H9 (cell line): Measurements from ENCODE around the gene CREBRF. TPM values are rescaled to one million over a fixed set of nuclear protein-coding genes. Genes with fewer than 3 reads are reported as not detected.

Experiments used
- DNase-seq: peaks from one replicate; pipeline ENCODE4 v3.0.0-alpha.2; 2017
- H2AFZ ChIP-seq: one replicate; pipeline ENCODE4 v1.6.1; 2013; ENCODE audit warnings: mild to moderate bottlenecking, low read length, control low read depth, moderate library complexity
- H2AK5ac ChIP-seq: 2 replicates; pipeline ENCODE4 v1.6.1; 2013; ENCODE audit warnings: low read length, control low read depth, mixed read lengths; ENCODE audit not compliant: insufficient read length
- H2BK120ac ChIP-seq: one replicate; pipeline ENCODE4 v1.6.1; 2013; ENCODE audit warnings: low read depth, mild to moderate bottlenecking, low read length, control low read depth, inconsistent platforms; ENCODE audit not compliant: poor library complexity, severe bottlenecking
- H2BK12ac ChIP-seq: 2 replicates; pipeline ENCODE4 v1.6.1; 2013; ENCODE audit warnings: low read length, control low read depth, mixed read lengths, low read depth; ENCODE audit not compliant: insufficient read length
- H2BK15ac ChIP-seq: 2 replicates; pipeline ENCODE4 v1.6.1; 2013; ENCODE audit warnings: low read depth, low read length, control low read depth
- H2BK20ac ChIP-seq: one replicate; pipeline ENCODE4 v1.6.1; 2013; ENCODE audit warnings: low read depth, mild to moderate bottlenecking, low read length, control low read depth, inconsistent platforms; ENCODE audit not compliant: poor library complexity, severe bottlenecking
- H2BK5ac ChIP-seq: 2 replicates; pipeline ENCODE4 v1.6.1; 2013; ENCODE audit warnings: low read length, control low read depth, mixed read lengths; ENCODE audit not compliant: insufficient read length
- H3K14ac ChIP-seq: 2 replicates; pipeline ENCODE4 v1.6.1; 2013; ENCODE audit warnings: low read length, control low read depth; ENCODE audit not compliant: insufficient read depth
- H3K18ac ChIP-seq: 2 replicates; pipeline ENCODE4 v1.6.1; 2013; ENCODE audit warnings: low read depth, mild to moderate bottlenecking, mixed read lengths, low read length, control low read depth; ENCODE audit not compliant: insufficient read length
- H3K23ac ChIP-seq: 2 replicates; pipeline ENCODE4 v1.6.1; 2013; ENCODE audit warnings: low read length, control low read depth, mixed read lengths, low read depth; ENCODE audit not compliant: insufficient read length
- H3K23me2 ChIP-seq: 2 replicates; pipeline ENCODE4 v1.6.1; 2013; ENCODE audit warnings: low read depth, mild to moderate bottlenecking, mixed read lengths, low read length, control low read depth; ENCODE audit not compliant: insufficient read length, poor library complexity, severe bottlenecking
- H3K27ac ChIP-seq: 2 replicates; pipeline ENCODE4 v1.5.1; 2013; ENCODE audit warnings: low read length, control low read depth, mixed read lengths, low read depth; ENCODE audit not compliant: insufficient read length
- H3K27me3 ChIP-seq: 2 replicates; pipeline ENCODE4 v1.6.1; 2013; ENCODE audit warnings: low read length, control low read depth, inconsistent platforms; ENCODE audit not compliant: insufficient read depth
- H3K4ac ChIP-seq: 2 replicates; pipeline ENCODE4 v1.6.1; 2013; ENCODE audit warnings: low read depth, mild to moderate bottlenecking, control low read depth, inconsistent platforms, low read length, moderate library complexity
- H3K4me1 ChIP-seq: 2 replicates; pipeline ENCODE4 v1.6.1; 2013; ENCODE audit warnings: low read length, control low read depth, inconsistent platforms; ENCODE audit not compliant: insufficient read depth
- H3K4me2 ChIP-seq: 2 replicates; pipeline ENCODE4 v1.6.1; 2013; ENCODE audit warnings: low read length, control low read depth, mixed read lengths; ENCODE audit not compliant: insufficient read length, insufficient read depth
- H3K56ac ChIP-seq: 2 replicates; pipeline ENCODE4 v1.6.1; 2013; ENCODE audit warnings: low read depth, mild to moderate bottlenecking, mixed read lengths, low read length, control low read depth; ENCODE audit not compliant: insufficient read length
- H3K79me1 ChIP-seq: 2 replicates; pipeline ENCODE4 v1.6.1; 2013; ENCODE audit warnings: low read depth, mild to moderate bottlenecking, moderate library complexity, low read length, control low read depth, inconsistent platforms; ENCODE audit not compliant: insufficient read depth, poor library complexity, severe bottlenecking
- H3K79me2 ChIP-seq: 2 replicates; pipeline ENCODE4 v1.6.1; 2013; ENCODE audit warnings: low read length, control low read depth, inconsistent platforms; ENCODE audit not compliant: insufficient read depth
- H3K9ac ChIP-seq: 2 replicates; pipeline ENCODE4 v1.6.1; 2013; ENCODE audit warnings: low read length, control low read depth, mixed read lengths; ENCODE audit not compliant: insufficient read length; ENCODE audit errors: extremely low read depth
- H3K9me3 ChIP-seq: one replicate; pipeline ENCODE4 v1.6.1; 2013; ENCODE audit warnings: low read depth, low read length, inconsistent platforms; ENCODE audit not compliant: control insufficient read depth
- H3T11ph ChIP-seq: one replicate; pipeline ENCODE4 v1.6.1; 2013; ENCODE audit warnings: mild to moderate bottlenecking, low read length, control low read depth, inconsistent platforms
- H4K20me1 ChIP-seq: one replicate; pipeline ENCODE4 v1.6.1; 2013; ENCODE audit not compliant: control insufficient read depth, insufficient read length, insufficient read depth
- H4K5ac ChIP-seq: 2 replicates; pipeline ENCODE4 v1.6.1; 2013; ENCODE audit warnings: low read depth, mild to moderate bottlenecking, mixed read lengths, low read length, control low read depth; ENCODE audit not compliant: insufficient read length
- H4K8ac ChIP-seq: replicated peaks from 2 replicates; pipeline ENCODE4 v1.6.1; 2013; ENCODE audit warnings: low read length, control low read depth, mixed read lengths, low read depth; ENCODE audit not compliant: insufficient read length
- H4K91ac ChIP-seq: 2 replicates; pipeline ENCODE4 v1.6.1; 2013; ENCODE audit warnings: low read depth, mild to moderate bottlenecking, moderate library complexity, mixed read lengths, low read length, control low read depth; ENCODE audit not compliant: insufficient read length
- H3K27ac Mint-ChIP-seq, 3 experiments: 2 replicates in 2 of 3; 3 replicates in 1 of 3; pipeline ENCODE4 v1.8.0; 2020 to 2021; ENCODE audit warnings: mixed read lengths in 3 of 3, mild to moderate bottlenecking in 1 of 3, moderate library complexity in 1 of 3
- H3K27me3 Mint-ChIP-seq: 2 replicates; pipeline ENCODE4 v1.8.0; 2021; ENCODE audit warnings: low read depth, mild to moderate bottlenecking, moderate library complexity, mixed read lengths
- H3K36me3 Mint-ChIP-seq, 3 experiments: 2 replicates in 2 of 3; 3 replicates in 1 of 3; pipeline ENCODE4 v1.8.0; 2020 to 2021; ENCODE audit warnings: low read depth in 3 of 3, mixed read lengths in 3 of 3; ENCODE audit not compliant: insufficient read depth in 1 of 3
- H3K4me1 Mint-ChIP-seq, 2 experiments: 2 replicates each; pipeline ENCODE4 v1.8.0; 2020; ENCODE audit warnings: mixed read lengths in 2 of 2
- H3K4me3 Mint-ChIP-seq, 2 experiments: 2 replicates in 1 of 2; 3 replicates in 1 of 2; pipeline ENCODE4 v1.8.0; 2020 to 2021; ENCODE audit warnings: mild to moderate bottlenecking in 2 of 2, mixed read lengths in 2 of 2, moderate library complexity in 1 of 2
- H3K9me3 Mint-ChIP-seq, 2 experiments: 2 replicates in 1 of 2; 3 replicates in 1 of 2; pipeline ENCODE4 v1.8.0; 2020; ENCODE audit warnings: mild to moderate bottlenecking in 2 of 2, mixed read lengths in 2 of 2, moderate library complexity in 1 of 2
- WGBS: extraction: QIAGEN DNeasy Blood & Tissue Kit; methylation state at CpG from one replicate; pipeline ENCODE4 v1.1.7; 2013; ENCODE audit warnings: missing lambda C conversion rate, low lambda C conversion rate, mixed read lengths; ENCODE audit not compliant: insufficient read length; ENCODE audit errors: extremely low coverage; 5-methylcytosine and 5-hydroxymethylcytosine counted together
- total RNA-seq: library from RNA; stranded (reverse); gene quantifications from 2 replicates; pipeline ENCODE4 v1.2.1, GENCODE V29; 2021
- TF ChIP-seq, protein P1 (sequence below): fragments of 200-600 bp; sonication (generic); conservative IDR thresholded peaks from 3 replicates; pipeline ENCODE4 v1.8.0; 2021; ENCODE audit warnings: antibody characterized with exemption, mild to moderate bottlenecking

Gene CREBRF
- total RNA-seq, 1 experiment from 2014 or later = 2.7 TPM

GRCh38 chr5:173069671-173070070 is 13.5 kb downstream of the CREBRF start:
- no peaks in the 10 kb centered on the region for H3K4me1 ChIP-seq
- H3K27ac Mint-ChIP-seq = no peak overlapping the region

More at GRCh38 chr5:173069671-173070070, 13.5 kb downstream of the CREBRF start:
- Histone ChIP-seq H3K18ac (no peak overlapping the region), H3T11ph (no peak overlapping the region), H3K27ac (no peak overlapping the region), H3K79me2 (no peaks in the 10 kb centered on the region), H2BK120ac (no peak overlapping the region), H2AK5ac (no peak overlapping the region), H4K8ac (no peak overlapping the region), H3K56ac (no peak overlapping the region), H4K5ac (no peak overlapping the region), H2AFZ (no peak overlapping the region), H3K23me2 (no peaks in the 10 kb centered on the region), H2BK15ac (no peak overlapping the region), H2BK20ac (no peak overlapping the region), H3K4ac (no peak overlapping the region), H4K91ac (no peak overlapping the region), H3K14ac (no peak overlapping the region), H3K23ac (no peak overlapping the region), H3K4me2 (no peak overlapping the region), H2BK12ac (no peak overlapping the region), H3K9me3 (no peaks in the 10 kb centered on the region), H3K27me3 (no peaks in the 10 kb centered on the region), H3K9ac (no peak overlapping the region), H2BK5ac (no peak overlapping the region), H4K20me1 (no peaks in the 10 kb centered on the region), H3K79me1 (no peaks in the 10 kb centered on the region)
- H3K4me1 Mint-ChIP-seq = no peaks in the 10 kb centered on the region
- DNase-seq = no peak
- no peaks in the 10 kb centered on the region for H3K27me3 Mint-ChIP-seq
- no peaks in the 10 kb centered on the region for H3K36me3 Mint-ChIP-seq
- H3K9me3 Mint-ChIP-seq = no peaks in the 10 kb centered on the region
- TF ChIP-seq, protein P1, sequence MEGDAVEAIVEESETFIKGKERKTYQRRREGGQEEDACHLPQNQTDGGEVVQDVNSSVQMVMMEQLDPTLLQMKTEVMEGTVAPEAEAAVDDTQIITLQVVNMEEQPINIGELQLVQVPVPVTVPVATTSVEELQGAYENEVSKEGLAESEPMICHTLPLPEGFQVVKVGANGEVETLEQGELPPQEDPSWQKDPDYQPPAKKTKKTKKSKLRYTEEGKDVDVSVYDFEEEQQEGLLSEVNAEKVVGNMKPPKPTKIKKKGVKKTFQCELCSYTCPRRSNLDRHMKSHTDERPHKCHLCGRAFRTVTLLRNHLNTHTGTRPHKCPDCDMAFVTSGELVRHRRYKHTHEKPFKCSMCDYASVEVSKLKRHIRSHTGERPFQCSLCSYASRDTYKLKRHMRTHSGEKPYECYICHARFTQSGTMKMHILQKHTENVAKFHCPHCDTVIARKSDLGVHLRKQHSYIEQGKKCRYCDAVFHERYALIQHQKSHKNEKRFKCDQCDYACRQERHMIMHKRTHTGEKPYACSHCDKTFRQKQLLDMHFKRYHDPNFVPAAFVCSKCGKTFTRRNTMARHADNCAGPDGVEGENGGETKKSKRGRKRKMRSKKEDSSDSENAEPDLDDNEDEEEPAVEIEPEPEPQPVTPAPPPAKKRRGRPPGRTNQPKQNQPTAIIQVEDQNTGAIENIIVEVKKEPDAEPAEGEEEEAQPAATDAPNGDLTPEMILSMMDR = no peak
- WGBS = no CpG with 5 or more reads among the region's 7 CpGs
- no peak overlapping the region for H3K4me3 Mint-ChIP-seq
